HCT116 (cell line): ENCODE measurements around the gene CAPN5. TPM values are rescaled to one million over a fixed set of nuclear protein-coding genes. Genes with fewer than 3 reads are reported as not detected.

Source experiments
- ATAC-seq: fragments of 200-7000 bp; cut with Tn5 transposase; 2 replicates; pipeline ENCODE4 v1.9.1; 2020; ENCODE audit warnings: mild to moderate bottlenecking, moderate library complexity
- BruUV-seq: library from RNA; stranded (reverse); fragments of 400-500 nt; replicated peaks from 2 replicates; lab custom pipeline; 2021; lab: Mats Ljungman, UMichigan
- CTCF ChIA-PET: fragments of 300-600 bp; sonication (Branson Sonifier 250); formaldehyde crosslinking; loops from one replicate; lab custom pipeline; 2021; ENCODE audit warnings: antibody characterized with exemption; lab: Charles Lee
- POLR2A ChIA-PET: fragments of 300-600, 350-600 bp; sonication (Branson Sonifier 250); formaldehyde crosslinking; loops from one replicate; lab custom pipeline; 2021; ENCODE audit warnings: antibody characterized with exemption; lab: Charles Lee
- RAD21 ChIA-PET, 2 experiments: fragments of 300-600 bp; sonication (Branson Sonifier 250); formaldehyde crosslinking; loops; one replicate each; lab custom pipeline; 2023; ENCODE audit warnings: low total read pairs in 2 of 2; ENCODE audit not compliant: uncharacterized antibody in 2 of 2, unreplicated experiment in 2 of 2, low non-redundant PET in 1 of 2; lab: Charles Lee
- DNase-seq: peaks from one replicate; pipeline ENCODE4 v3.0.0-alpha.2; 2010; ENCODE audit warnings: low read depth, low spot score
- H2AFZ ChIP-seq: fragments of 200-600 bp; shearing (Covaris generic), sonication (generic); 2 replicates; pipeline ENCODE4 v1.6.1; 2017; ENCODE audit warnings: low read depth, mixed run types, mixed read lengths, antibody characterized with exemption, low read length; ENCODE audit not compliant: poor library complexity, severe bottlenecking
- H3K27ac ChIP-seq: 2 replicates; pipeline ENCODE4 v1.5.1; 2012; ENCODE audit warnings: low read depth, low read length
- H3K27me3 ChIP-seq: fragments of 200-600 bp; sonication (generic); 2 replicates; pipeline ENCODE4 v1.6.1; 2016; ENCODE audit warnings: mixed run types, low read length, mixed read lengths; ENCODE audit not compliant: insufficient read depth
- H3K36me3 ChIP-seq, 2 experiments: fragments of 200-500 bp in 1 of 2; fragments of 200-600 bp in 1 of 2; sonication (Bioruptor generic) in 1 of 2; sonication (generic) in 1 of 2; 2 replicates each; pipeline versions ENCODE4 v1.5.1 to v1.6.1; 2014 to 2016; ENCODE audit warnings: low read length in 2 of 2, inconsistent platforms in 1 of 2, mixed read lengths in 1 of 2, mixed run types in 1 of 2; ENCODE audit not compliant: insufficient read depth in 2 of 2, control insufficient read depth in 1 of 2
- H3K4me1 ChIP-seq, 2 experiments: fragments of 200-600 bp in 1 of 2; sonication (generic) in 1 of 2; 2 replicates each; pipeline versions ENCODE4 v1.5.1 to v1.6.1; 2012 to 2017; ENCODE audit warnings: low read length in 2 of 2, inconsistent platforms in 1 of 2, mild to moderate bottlenecking in 1 of 2, mixed read lengths in 1 of 2, mixed run types in 1 of 2, moderate library complexity in 1 of 2; ENCODE audit not compliant: insufficient read depth in 2 of 2, control insufficient read depth in 1 of 2
- H3K4me2 ChIP-seq: fragments of 200-600 bp; sonication (generic); 2 replicates; pipeline ENCODE4 v1.6.1; 2017; ENCODE audit warnings: mixed run types, low read length, mixed read lengths
- H3K4me3 ChIP-seq, 2 experiments: fragments of 200-600 bp in 1 of 2; sonication (generic) in 1 of 2; replicated peaks in 1 of 2; 2 replicates each; pipeline ENCODE4 v1.5.1; 2011 to 2016; ENCODE audit warnings: low read length in 2 of 2, control low read depth in 1 of 2, low read depth in 1 of 2, mild to moderate bottlenecking in 1 of 2, mixed read lengths in 1 of 2, mixed run types in 1 of 2
- H3K79me2 ChIP-seq: fragments of 200-600 bp; sonication (generic); 2 replicates; pipeline ENCODE4 v1.6.1; 2017; ENCODE audit warnings: mild to moderate bottlenecking, mixed run types, low read length, moderate library complexity, mixed read lengths; ENCODE audit not compliant: insufficient read depth
- H3K9ac ChIP-seq: fragments of 200-600 bp; sonication (generic); 2 replicates; pipeline ENCODE4 v1.6.1; 2016; ENCODE audit warnings: low read length, mixed read lengths
- H3K9me2 ChIP-seq: fragments of 200-600 bp; sonication (generic), shearing (Covaris generic); 2 replicates; pipeline ENCODE4 v1.6.1; 2017; ENCODE audit warnings: mixed run types, mild to moderate bottlenecking, moderate library complexity; ENCODE audit not compliant: insufficient read depth
- H3K9me3 ChIP-seq, 2 experiments: fragments of 200-500 bp in 1 of 2; fragments of 200-600 bp in 1 of 2; sonication (Bioruptor generic) in 1 of 2; sonication (generic) in 1 of 2; 2 replicates each; pipeline ENCODE4 v1.6.1; 2014 to 2017; ENCODE audit warnings: low read length in 2 of 2, mixed read lengths in 2 of 2, inconsistent platforms in 1 of 2, low read depth in 1 of 2, mild to moderate bottlenecking in 1 of 2, mixed run types in 1 of 2, moderate library complexity in 1 of 2; ENCODE audit not compliant: control insufficient read depth in 1 of 2, insufficient read depth in 1 of 2
- H4K20me1 ChIP-seq: fragments of 200-600 bp; sonication (generic), shearing (Covaris generic); 2 replicates; pipeline ENCODE4 v1.6.1; 2017; ENCODE audit warnings: mixed run types, mild to moderate bottlenecking, moderate library complexity; ENCODE audit not compliant: insufficient read depth
- CEBPB ChIP-seq: IDR thresholded peaks from 2 replicates; pipeline ENCODE4 v1.6.1; 2012; ENCODE audit warnings: low read depth
- CTCF ChIP-seq, 3 experiments: fragments of 200-600 bp in 1 of 3; sonication (generic) in 1 of 3; IDR thresholded peaks in 2 of 3; conservative IDR thresholded peaks in 1 of 3; 2 replicates each; pipeline ENCODE4 v1.5.1; 2012 to 2017; ENCODE audit warnings: low read depth in 2 of 3, low read length in 2 of 3, antibody characterized with exemption in 1 of 3, borderline replicate concordance in 1 of 3, control low read depth in 1 of 3, mild to moderate bottlenecking in 1 of 3, mixed read lengths in 1 of 3, mixed run types in 1 of 3, moderate library complexity in 1 of 3; ENCODE audit not compliant: insufficient read depth in 1 of 3
- EGR1 ChIP-seq: IDR thresholded peaks from 2 replicates; pipeline ENCODE4 v1.6.1; 2012; ENCODE audit warnings: low read depth
- POLR2A ChIP-seq: IDR thresholded peaks from 2 replicates; pipeline ENCODE4 v1.7.0; 2011; ENCODE audit warnings: borderline replicate concordance; ENCODE audit not compliant: insufficient read depth, insufficient read length; ENCODE audit errors: extremely low read depth
- POLR2AphosphoS5 ChIP-seq: IDR thresholded peaks from 2 replicates; pipeline ENCODE4 v1.6.1; 2011; ENCODE audit warnings: mild to moderate bottlenecking, low read depth, low read length, moderate library complexity
- REST ChIP-seq: IDR thresholded peaks from 2 replicates; pipeline ENCODE4 v1.6.1; 2012; ENCODE audit warnings: low read depth
- SIN3A ChIP-seq: IDR thresholded peaks from 2 replicates; pipeline ENCODE4 v1.6.1; 2012; ENCODE audit warnings: low read depth
- SP1 ChIP-seq: IDR thresholded peaks from 2 replicates; pipeline ENCODE4 v1.6.1; 2012; ENCODE audit warnings: low read depth
- YY1 ChIP-seq: IDR thresholded peaks from 2 replicates; pipeline ENCODE4 v1.6.1; 2011; ENCODE audit warnings: low read length, low read depth, moderate library complexity, mild to moderate bottlenecking; ENCODE audit not compliant: insufficient replicate concordance; ENCODE audit errors: extremely low read depth
- ZBTB33 ChIP-seq: IDR thresholded peaks from 2 replicates; pipeline ENCODE4 v1.6.1; 2011; ENCODE audit warnings: mild to moderate bottlenecking, low read length, moderate library complexity; ENCODE audit not compliant: insufficient replicate concordance; ENCODE audit errors: extremely low read depth
- intact Hi-C: fragments of 100-400 bp; cut with micrococcal nuclease; formaldehyde crosslinking; loops from 2 replicates; pipeline ENCODE4 v1.10.0; 2022
- total RNA-seq: library from RNA; stranded (reverse); gene quantifications from one replicate; pipeline ENCODE4 v1.2.1, GENCODE V29; 2021; ENCODE audit not compliant: unreplicated experiment

The CAPN5 gene
- total RNA-seq, 1 experiment from 2014 or later: 8.6 TPM

GRCh38 chr11:77054084-77054483, 12.7 kb upstream of the CAPN5 start:
- ChIA-PET POLR2A (no interaction called here), RAD21 (no interaction called here), CTCF (interaction anchor here (1.2 kb wide), 1 partner anchor 37 kb away, joined by 3 read pairs; no protein-coding TSS in a partner anchor)
- H3K27ac ChIP-seq: no peak overlapping the region
- no peaks in the 10 kb centered on the region for H3K27me3 ChIP-seq
- TF ChIP-seq YY1 (no peak), SIN3A (no peak), POLR2AphosphoS5 (no peak), CTCF (IDR thresholded peaks at IDR 0.05 in 2 of 3, conservative IDR thresholded peaks at IDR 0.05 in 1 of 3; ENCODE audit: borderline replicate concordance in 1 of 3, insufficient read depth in 1 of 3, low read depth in 2 of 3, low read length in 2 of 3) (no peak), POLR2A (no peak), ZBTB33 (no peak), EGR1 (no peak), CEBPB (no peak), REST (no peak), SP1 (no peak)
- no peaks in the 10 kb centered on the region for H3K36me3 ChIP-seq
- no peak overlapping the region for H3K4me3 ChIP-seq
- peaks cover 0 to 13% of the 10 kb centered on the region in 2 experiments; a peak in 2 of 4 replicates for H3K9me3 ChIP-seq
- no peaks in the 10 kb centered on the region for H3K9me2 ChIP-seq
- no peaks in the 10 kb centered on the region for H3K4me1 ChIP-seq
- H3K9ac ChIP-seq: no peak overlapping the region
- no TSS peak for BruUV-seq
- DNase-seq (no peak), ATAC-seq (no peak)
- no peak overlapping the region for H3K4me2 ChIP-seq
- no peaks in the 10 kb centered on the region for H3K79me2 ChIP-seq
- intact Hi-C loops: no loop called here
- H4K20me1 ChIP-seq: no peaks in the 10 kb centered on the region
- H2AFZ ChIP-seq: no peak overlapping the region
